BE2C (cell line): Measurements from ENCODE around the gene MXD4.
A peak's percentile ranks its signal among the peaks of the same experiment; 100 is the strongest.

Source experiments
- DNase-seq: peaks from one replicate; pipeline ENCODE4 v3.0.0-alpha.2; 2020
- H3K27me3 ChIP-seq: fragments of 250-450 bp; sonication (Bioruptor Pico); 2 replicates; pipeline ENCODE4 v1.5.1; 2020; ENCODE audit warnings: mild to moderate bottlenecking
- H3K36me3 ChIP-seq: fragments of 250-450 bp; sonication (Bioruptor Pico); 2 replicates; pipeline ENCODE4 v1.5.1; 2020; ENCODE audit warnings: mild to moderate bottlenecking
- H3K4me1 ChIP-seq: fragments of 250-450 bp; sonication (Bioruptor Pico); 2 replicates; pipeline ENCODE4 v1.5.1; 2020
- H3K4me3 ChIP-seq: 2 replicates; pipeline ENCODE4 v1.5.1; 2011; ENCODE audit warnings: low read depth, low read length
- H3K9me3 ChIP-seq: fragments of 250-450 bp; sonication (Bioruptor Pico); 2 replicates; pipeline ENCODE4 v1.5.1; 2020
- CTCF ChIP-seq: IDR thresholded peaks from 2 replicates; pipeline ENCODE4 v1.5.1; 2012; ENCODE audit warnings: mild to moderate bottlenecking, low read depth, low read length

The MXD4 gene

DNA sequence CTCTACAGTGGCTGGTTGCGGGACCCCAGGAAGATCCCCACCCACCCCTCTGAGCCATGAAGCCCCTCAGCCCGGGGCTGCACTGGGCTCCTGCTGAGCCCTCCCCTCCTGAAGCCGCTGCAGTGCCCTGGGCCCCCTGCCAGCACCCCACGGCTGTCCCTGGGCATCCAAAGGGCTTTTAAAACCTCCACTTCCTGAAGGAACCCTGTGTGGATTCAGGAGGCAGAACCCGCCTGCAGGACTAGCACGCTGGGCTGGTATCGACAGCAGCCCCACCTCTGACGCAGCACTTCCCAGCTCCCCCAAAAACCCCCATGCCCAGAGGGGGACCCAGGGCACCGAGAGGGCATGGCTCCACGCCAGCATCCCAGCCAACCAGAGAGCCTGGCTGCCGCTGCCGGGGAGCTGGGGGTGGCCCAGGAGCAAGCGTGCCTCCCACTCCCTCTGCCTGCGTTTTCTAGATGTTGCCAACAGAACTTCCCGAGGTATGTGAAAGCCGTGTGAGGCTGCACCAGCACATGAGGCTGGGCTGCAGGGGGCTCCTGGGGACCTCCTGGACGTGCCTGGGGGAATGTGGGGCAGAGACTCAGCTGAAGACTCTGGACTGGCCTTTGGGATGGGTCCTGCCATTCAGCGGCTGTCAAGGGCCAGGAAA is 6.3 kb downstream of the MXD4 start:
- H3K4me3 ChIP-seq, result no peak overlapping the region
- H3K4me1 ChIP-seq, result peaks cover 8% of the 10 kb centered on the region; the same call in 1 of the 2 replicates
- no peak for TF ChIP-seq CTCF
- H3K27me3 ChIP-seq, result no peaks in the 10 kb centered on the region
- no peaks in the 10 kb centered on the region for H3K9me3 ChIP-seq
- H3K36me3 ChIP-seq, result peaks cover 47% of the 10 kb centered on the region
- DNase-seq, result peak; percentile 26

DNA sequence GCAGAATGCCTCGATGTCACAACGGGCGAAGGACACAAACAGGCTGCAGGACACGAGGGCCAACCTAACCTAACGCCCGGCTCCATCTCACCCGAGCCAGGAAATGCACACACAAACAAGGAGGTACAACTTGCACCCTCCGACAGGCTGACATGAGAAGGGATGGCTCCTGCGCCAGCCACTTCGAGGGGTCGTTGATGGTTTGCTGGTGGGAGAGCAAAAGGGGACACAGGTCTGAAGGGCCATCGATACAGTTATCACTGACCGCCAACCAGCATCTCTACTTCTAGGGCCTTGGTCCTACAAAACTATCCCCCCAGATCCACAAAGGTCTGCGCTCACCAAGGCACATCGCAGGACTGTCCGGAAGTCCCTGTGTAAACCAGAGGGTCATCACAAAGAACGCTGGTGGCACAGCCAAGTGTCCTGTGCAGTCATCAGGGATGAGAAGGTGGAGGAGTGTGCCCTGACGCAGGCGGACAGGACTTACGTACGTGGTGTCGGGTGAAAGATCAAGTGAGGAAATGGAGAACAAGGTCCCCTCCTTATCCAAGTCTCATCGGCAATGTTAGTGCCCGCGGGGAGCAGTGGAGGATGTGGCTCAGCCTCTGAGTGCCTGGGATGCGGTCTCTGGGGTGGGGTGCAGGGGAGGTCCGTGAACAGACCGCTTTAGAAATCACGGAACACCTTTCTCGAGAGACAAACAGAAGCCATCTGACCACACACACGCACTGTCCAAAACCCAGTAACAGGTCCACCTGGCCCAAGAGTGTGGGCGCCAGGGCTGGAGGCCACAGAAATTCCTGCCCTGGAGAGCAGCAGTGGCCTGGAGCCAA is 7.0 kb downstream of the MXD4 start:
- Histone ChIP-seq H3K9me3 (no peaks in the 10 kb centered on the region), H3K4me3 (no peak overlapping the region), H3K4me1 (peaks cover 8% of the 10 kb centered on the region; the same call in 1 of the 2 replicates), H3K27me3 (no peaks in the 10 kb centered on the region), H3K36me3 (peaks cover 54% of the 10 kb centered on the region)
- peak; percentile 3 for DNase-seq
- no peak for TF ChIP-seq CTCF

DNA sequence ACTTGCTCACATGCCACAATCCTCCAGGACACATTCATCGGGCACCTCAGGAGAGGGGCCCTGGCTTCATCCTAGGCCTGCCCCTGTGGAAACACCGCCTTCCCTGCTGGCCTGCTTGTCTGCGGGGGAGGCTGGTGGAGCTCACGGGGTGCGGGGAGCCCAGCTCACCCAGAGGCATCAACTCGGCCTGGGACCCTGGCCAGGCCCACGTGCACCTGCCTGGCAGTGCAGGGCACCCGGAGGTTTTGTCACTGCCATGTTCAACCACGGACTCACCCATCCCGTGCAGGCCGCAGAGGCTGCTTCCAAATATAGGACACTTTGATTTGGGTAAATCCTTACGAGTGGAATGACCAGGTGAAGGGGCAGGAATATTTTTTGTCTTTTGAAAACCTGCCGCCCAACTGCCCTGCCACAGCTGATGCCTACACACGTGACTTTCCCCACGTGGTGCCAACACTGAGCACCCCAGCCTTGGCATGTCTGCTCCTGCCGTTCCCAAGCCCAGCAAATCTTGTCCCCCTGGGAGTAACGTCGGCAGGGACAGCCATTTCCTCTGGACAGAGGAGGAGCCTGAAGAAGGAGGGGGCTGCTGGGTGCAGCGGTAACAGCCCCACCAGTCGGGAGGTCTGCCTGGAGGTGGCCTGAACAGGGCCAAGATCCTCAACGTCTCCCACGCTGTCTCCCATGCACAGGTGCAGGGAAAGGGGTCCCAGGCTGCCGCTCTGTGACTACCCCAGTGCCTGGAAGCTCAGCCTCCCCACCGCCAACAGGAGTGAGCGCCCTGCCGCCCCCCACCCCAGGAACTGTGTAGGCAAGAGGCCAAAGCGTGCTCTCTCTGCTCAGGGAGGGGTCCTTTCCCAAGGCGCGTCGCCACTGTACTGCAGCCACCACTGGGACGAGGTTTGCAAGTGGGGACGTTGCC is 8.5 kb downstream of the MXD4 start:
- H3K4me3 ChIP-seq, result no peak overlapping the region
- H3K27me3 ChIP-seq, result no peaks in the 10 kb centered on the region
- H3K36me3 ChIP-seq, result peaks cover 47% of the 10 kb centered on the region
- H3K4me1 ChIP-seq, result peaks cover 8% of the 10 kb centered on the region; the same call in 1 of the 2 replicates
- H3K9me3 ChIP-seq, result no peaks in the 10 kb centered on the region
- DNase-seq, result peak; percentile 13
- no peak for TF ChIP-seq CTCF

DNA sequence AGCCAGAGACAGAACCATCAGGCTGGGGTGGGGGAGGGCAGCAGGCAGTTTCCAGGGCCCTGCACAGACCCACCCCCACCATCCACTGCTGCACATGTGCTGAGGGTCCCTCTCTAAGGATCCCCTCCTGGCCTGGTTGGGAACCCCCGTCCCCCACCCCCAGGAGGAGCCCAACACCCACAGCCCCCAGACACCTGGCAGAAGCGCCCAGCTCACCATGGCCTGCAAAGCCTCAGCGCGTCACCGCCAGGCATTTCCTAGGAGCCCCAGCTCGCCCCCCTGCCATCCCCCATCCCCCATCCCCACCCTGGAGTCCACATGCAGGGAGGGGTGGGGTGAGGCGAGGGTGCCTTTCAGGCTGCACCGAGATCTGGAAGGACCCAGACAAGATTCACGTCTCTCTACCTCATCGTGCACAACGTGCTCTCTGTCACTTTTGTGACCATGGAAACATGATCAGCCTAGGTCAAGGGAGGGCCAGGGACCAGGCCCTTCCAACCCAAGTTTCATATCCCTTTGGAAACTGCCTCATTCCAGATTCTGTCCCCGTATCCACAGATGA is 9.3 kb downstream of the MXD4 start:
- Histone ChIP-seq H3K4me1 (peaks cover 8% of the 10 kb centered on the region; the same call in 1 of the 2 replicates), H3K4me3 (no peak overlapping the region), H3K27me3 (no peaks in the 10 kb centered on the region), H3K36me3 (peaks cover 41% of the 10 kb centered on the region), H3K9me3 (no peaks in the 10 kb centered on the region)
- no peak for DNase-seq
- TF ChIP-seq CTCF, result no peak

DNA sequence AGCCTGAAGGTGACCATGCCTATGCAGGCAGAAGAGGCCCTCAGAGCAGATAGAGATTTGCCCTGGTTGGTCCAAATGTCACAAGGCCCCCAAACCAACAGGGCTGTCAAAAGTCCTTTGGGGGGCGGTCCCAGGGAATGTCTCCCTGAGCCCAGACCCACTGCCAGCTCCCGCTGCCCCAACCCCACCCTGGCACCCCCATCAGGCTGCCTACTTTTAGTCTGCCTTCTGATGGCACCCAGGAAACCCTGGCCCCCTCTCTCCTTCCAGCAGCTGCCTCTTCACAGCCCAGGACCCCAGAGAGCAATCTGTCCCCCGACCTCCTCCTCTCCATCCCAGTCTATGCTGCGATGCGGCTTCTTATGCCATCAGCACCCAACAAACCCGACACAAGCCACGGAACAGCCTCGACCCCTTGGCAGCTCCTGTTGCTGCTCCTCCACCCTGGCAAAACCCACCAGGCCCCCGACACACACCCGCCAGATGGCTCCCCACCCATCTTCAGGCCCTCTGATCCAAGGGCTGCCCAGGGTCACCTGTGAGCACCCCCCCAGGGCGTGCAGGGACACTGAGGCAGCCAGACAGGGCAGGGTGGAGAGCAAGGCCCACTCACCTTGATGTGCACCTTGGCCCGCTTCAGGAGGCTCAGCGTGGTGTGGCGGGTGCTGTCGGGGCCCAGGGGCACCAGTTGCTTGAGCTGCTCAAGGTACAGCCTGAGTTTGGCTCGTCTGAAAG is 9.9 kb downstream of the MXD4 start:
- H3K9me3 ChIP-seq, result no peaks in the 10 kb centered on the region
- no peaks in the 10 kb centered on the region for H3K27me3 ChIP-seq
- peaks cover 8% of the 10 kb centered on the region; the same call in 1 of the 2 replicates for H3K4me1 ChIP-seq
- H3K36me3 ChIP-seq, result peaks cover 36% of the 10 kb centered on the region
- DNase-seq, result peak; percentile 6
- TF ChIP-seq CTCF, result no peak
- no peak overlapping the region for H3K4me3 ChIP-seq
